Heart left ventricle (tissue), 13 donors: ENCODE measurements around the gene ITGB6.

Experiments
- CTCF ChIP-seq, 12 donors: fragments of 200-600 bp; sonication (generic) in 4 of 12; IDR thresholded peaks; one replicate each; pipeline versions ENCODE4 v1.5.0 to v1.8.0; 2018 to 2022; ENCODE audit warnings: antibody characterized with exemption in 12 of 12, mild to moderate bottlenecking in 5 of 12
- POLR2A ChIP-seq, 2 donors: fragments of 450-650 bp; IDR thresholded peaks; one replicate each; pipeline ENCODE4 v1.6.1; 2017; ENCODE audit warnings: antibody characterized with exemption in 2 of 2, mild to moderate bottlenecking in 2 of 2, moderate library complexity in 2 of 2
- donor health status: ischemic (EF 13 %, LVEDD 7.1; RV severe dilation, severe dysfunction).
- donor health status: DM: no; HTN: yes; CAD: no.
- donor health status: DM: no; HTN: no; CAD: no.
- donor health status: ischemic (EF 25% LVEDD 6.9; RV normal size, moderate dysfunction).
- donor health status: ischemic (EF 25% LVEDD 5.7; RV mildly dilated, moderate dysfunction).
- donor health status: ischemic (EF 35%, LVEDD 5.7; RV mildly dilated, moderate dysfunction).
- donor health status: nonischemic (EF 11% LVEDD 7.7; RV severe dilation, severe dysfunction).
- donor health status: DM: yes; HTN: yes; CAD: no.
- donor health status: PGD.
- donor health status: ischemic (EF 29% LVEDD 5.4; RV normal size, mild dysfunction).
- donor health status: nonischemic (EF 23%, LVEDD 6.1; RV moderate dilation, normal function).

GRCh38 chr2:160238392-160238791 lies 38.3 kb upstream of the ITGB6 start:
- no peak for TF ChIP-seq CTCF (IDR thresholded peaks at IDR 0.05)
- no peak for TF ChIP-seq POLR2A (IDR thresholded peaks at IDR 0.05)
